Smooth muscle cell (in vitro differentiated cells): ENCODE measurements around the gene PHLPP2. TPM values are rescaled to one million over a fixed set of nuclear protein-coding genes. Genes with fewer than 3 reads are reported as not detected.
"Not testable (repeated sequence)": the region's sequence is repeated elsewhere in the genome, so short reads cannot be mapped to it uniquely, and the experiment has no call there.

Experiments used
- DNase-seq: peaks from one replicate; lab custom pipeline; 2025; ENCODE audit not compliant: unreplicated experiment; lab: John Stamatoyannopoulos, UW
- H2AFZ ChIP-seq: fragments of 200-600 bp; sonication (generic); 2 replicates; pipeline ENCODE4 v1.6.0; 2016; ENCODE audit warnings: antibody characterized with exemption, low read depth, mild to moderate bottlenecking
- H3F3A ChIP-seq: fragments of 200-600 bp; sonication (generic); 2 replicates; pipeline ENCODE4 v1.6.0; 2017; ENCODE audit warnings: antibody characterized with exemption, low read depth
- H3K27ac ChIP-seq: fragments of 200-600 bp; sonication (generic); 2 replicates; pipeline ENCODE4 v1.5.1; 2016; ENCODE audit warnings: low read depth, mild to moderate bottlenecking
- H3K27me3 ChIP-seq: fragments of 200-600 bp; sonication (generic); 2 replicates; pipeline ENCODE4 v1.6.1; 2016; ENCODE audit warnings: low read depth, mild to moderate bottlenecking
- H3K36me3 ChIP-seq: fragments of 200-600 bp; sonication (generic); 2 replicates; pipeline ENCODE4 v1.5.1; 2016; ENCODE audit warnings: low read depth
- H3K4me1 ChIP-seq: fragments of 200-600 bp; sonication (generic); 2 replicates; pipeline ENCODE4 v1.5.1; 2016; ENCODE audit warnings: low read depth
- H3K4me2 ChIP-seq: fragments of 200-600 bp; sonication (generic); 2 replicates; pipeline ENCODE4 v1.6.0; 2016; ENCODE audit warnings: mild to moderate bottlenecking
- H3K4me3 ChIP-seq: fragments of 200-600 bp; sonication (generic); 2 replicates; pipeline ENCODE4 v1.5.1; 2016; ENCODE audit warnings: mild to moderate bottlenecking
- H3K79me2 ChIP-seq: fragments of 200-600 bp; sonication (generic); 2 replicates; pipeline ENCODE4 v1.6.0; 2016; ENCODE audit warnings: low read depth, mild to moderate bottlenecking
- H3K9ac ChIP-seq: fragments of 200-600 bp; sonication (generic); 2 replicates; pipeline ENCODE4 v1.6.0; 2016; ENCODE audit warnings: low read depth
- H3K9me3 ChIP-seq: fragments of 200-600 bp; sonication (generic); replicated peaks from 2 replicates; pipeline ENCODE4 v1.5.1; 2016; ENCODE audit warnings: low read depth
- H4K20me1 ChIP-seq: fragments of 200-600 bp; sonication (generic); 2 replicates; pipeline ENCODE4 v1.6.0; 2016; ENCODE audit warnings: low read depth
- WGBS: methylation state at CpG from one replicate; pipeline ENCODE4 v1.1.7; 2016; ENCODE audit warnings: low lambda C conversion rate; 5-methylcytosine and 5-hydroxymethylcytosine counted together
- polyA plus RNA-seq: library from polyadenylated mRNA; unstranded; fragments of >200 nt; fragmentation: Nextera tagmentation; extraction: Ambion mirVana; gene quantifications from 2 replicates; pipeline ENCODE4 v1.2.1, GENCODE V29; 2016
- total RNA-seq: library from RNA; depleted of rRNA; stranded (reverse); fragments of >200 nt; gene quantifications from 2 replicates; pipeline ENCODE4 v1.2.3, GENCODE V29; 2014
- TF ChIP-seq, protein P1 (sequence below): fragments of 200-600 bp; sonication (generic); IDR thresholded peaks from 2 replicates; pipeline ENCODE4 v1.5.1; 2017; ENCODE audit warnings: borderline replicate concordance, mild to moderate bottlenecking, antibody characterized with exemption; ENCODE audit not compliant: insufficient read depth, poor library complexity, severe bottlenecking

The PHLPP2 gene
- total and polyA plus RNA-seq, 2 experiments from 2014 or later, result 2.3 to 5.3 TPM

DNA sequence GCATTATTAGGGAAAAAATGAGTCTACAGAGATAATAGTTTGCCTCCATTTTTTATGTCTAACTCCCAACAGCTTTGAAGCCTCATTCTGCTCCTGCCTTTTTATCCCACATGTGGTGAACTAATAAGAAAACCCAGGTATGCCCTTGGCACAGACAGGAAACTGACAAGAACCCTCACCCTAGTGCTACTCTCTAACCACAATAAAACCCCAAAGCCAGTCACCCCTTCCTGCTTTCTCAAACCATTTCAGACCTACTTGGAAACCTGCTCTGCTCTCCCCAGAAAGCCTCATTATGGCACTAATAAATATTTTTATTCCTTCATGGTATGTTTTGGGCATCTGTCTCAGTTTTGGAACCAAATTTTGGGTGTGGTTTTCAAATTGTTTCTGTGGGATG is 102.4 kb downstream of the PHLPP2 start:
- Histone ChIP-seq H3K27ac (no peak overlapping the region), H2AFZ (no peak overlapping the region), H3K27me3 (peaks cover 38% of the 10 kb centered on the region), H3K4me1 (no peaks in the 10 kb centered on the region), H3K79me2 (no peaks in the 10 kb centered on the region), H3K9ac (no peak overlapping the region), H4K20me1 (no peaks in the 10 kb centered on the region), H3K4me2 (no peak overlapping the region), H3K4me3 (no peak overlapping the region), H3K9me3 (no peaks in the 10 kb centered on the region), H3K36me3 (no peaks in the 10 kb centered on the region), H3F3A (no peaks in the 10 kb centered on the region)
- no peak for DNase-seq
- TF ChIP-seq, protein P1, sequence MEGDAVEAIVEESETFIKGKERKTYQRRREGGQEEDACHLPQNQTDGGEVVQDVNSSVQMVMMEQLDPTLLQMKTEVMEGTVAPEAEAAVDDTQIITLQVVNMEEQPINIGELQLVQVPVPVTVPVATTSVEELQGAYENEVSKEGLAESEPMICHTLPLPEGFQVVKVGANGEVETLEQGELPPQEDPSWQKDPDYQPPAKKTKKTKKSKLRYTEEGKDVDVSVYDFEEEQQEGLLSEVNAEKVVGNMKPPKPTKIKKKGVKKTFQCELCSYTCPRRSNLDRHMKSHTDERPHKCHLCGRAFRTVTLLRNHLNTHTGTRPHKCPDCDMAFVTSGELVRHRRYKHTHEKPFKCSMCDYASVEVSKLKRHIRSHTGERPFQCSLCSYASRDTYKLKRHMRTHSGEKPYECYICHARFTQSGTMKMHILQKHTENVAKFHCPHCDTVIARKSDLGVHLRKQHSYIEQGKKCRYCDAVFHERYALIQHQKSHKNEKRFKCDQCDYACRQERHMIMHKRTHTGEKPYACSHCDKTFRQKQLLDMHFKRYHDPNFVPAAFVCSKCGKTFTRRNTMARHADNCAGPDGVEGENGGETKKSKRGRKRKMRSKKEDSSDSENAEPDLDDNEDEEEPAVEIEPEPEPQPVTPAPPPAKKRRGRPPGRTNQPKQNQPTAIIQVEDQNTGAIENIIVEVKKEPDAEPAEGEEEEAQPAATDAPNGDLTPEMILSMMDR, result no peak

DNA sequence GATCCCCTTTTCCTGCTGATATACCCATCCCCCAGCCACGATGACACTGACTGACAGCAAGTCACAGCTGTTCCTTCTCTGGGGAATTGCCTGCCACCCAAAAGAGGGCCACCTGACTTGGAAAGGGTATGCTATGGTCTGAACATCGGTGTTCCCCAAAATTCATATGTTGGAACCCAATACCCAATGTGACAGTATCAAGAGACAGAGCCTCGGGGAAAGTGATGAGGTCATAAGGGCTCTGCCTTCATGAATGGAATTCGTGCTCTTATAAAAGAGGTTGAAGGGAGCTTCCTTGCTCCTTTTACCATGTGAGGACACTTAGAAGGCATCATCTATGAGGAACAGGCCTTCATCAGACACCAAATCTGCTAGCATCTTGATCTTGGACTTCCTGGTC is 106.1 kb downstream of the PHLPP2 start:
- Histone ChIP-seq H3K4me2 (no peak overlapping the region), H4K20me1 (no peaks in the 10 kb centered on the region), H3K79me2 (no peaks in the 10 kb centered on the region), H3K9ac (no peak overlapping the region), H3F3A (no peaks in the 10 kb centered on the region), H2AFZ (no peak overlapping the region), H3K4me3 (no peak overlapping the region), H3K36me3 (no peaks in the 10 kb centered on the region), H3K27ac (no peak overlapping the region), H3K9me3 (no peaks in the 10 kb centered on the region), H3K27me3 (peaks cover 7% of the 10 kb centered on the region), H3K4me1 (no peaks in the 10 kb centered on the region)
- 85% methylated on average over 4 of the region's 4 CpGs for WGBS
- TF ChIP-seq, protein P1, result no peak
- DNase-seq, result no peak

DNA sequence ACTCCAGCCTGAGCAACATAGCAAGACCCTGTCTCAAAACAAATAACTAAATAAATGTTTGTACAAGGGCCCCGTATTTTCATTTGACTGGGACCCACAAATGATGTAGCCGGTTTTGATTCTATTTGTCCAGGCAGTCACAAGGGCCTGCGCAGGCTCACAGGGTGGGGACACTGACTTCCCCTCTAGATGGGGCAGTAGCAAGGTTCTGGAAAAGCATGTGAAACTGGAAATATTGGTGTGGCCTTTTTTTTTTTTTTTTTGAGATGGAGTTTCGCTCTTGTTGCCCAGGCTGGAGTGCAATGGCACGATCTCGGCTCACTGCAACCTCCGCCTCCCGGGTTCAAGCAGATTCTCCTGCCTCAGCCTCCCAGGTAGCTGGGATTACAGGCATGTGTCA is 109.5 kb downstream of the PHLPP2 start:
- not testable (repeated sequence) for DNase-seq, H4K20me1 ChIP-seq, H3K4me1 ChIP-seq, H3K27me3 ChIP-seq, H3K4me2 ChIP-seq, H3K4me3 ChIP-seq, H3K36me3 ChIP-seq, H2AFZ ChIP-seq, H3K27ac ChIP-seq, H3K9ac ChIP-seq, H3K9me3 ChIP-seq, H3F3A ChIP-seq, H3K79me2 ChIP-seq
- 84% methylated on average over 7 of the region's 8 CpGs for WGBS

DNA sequence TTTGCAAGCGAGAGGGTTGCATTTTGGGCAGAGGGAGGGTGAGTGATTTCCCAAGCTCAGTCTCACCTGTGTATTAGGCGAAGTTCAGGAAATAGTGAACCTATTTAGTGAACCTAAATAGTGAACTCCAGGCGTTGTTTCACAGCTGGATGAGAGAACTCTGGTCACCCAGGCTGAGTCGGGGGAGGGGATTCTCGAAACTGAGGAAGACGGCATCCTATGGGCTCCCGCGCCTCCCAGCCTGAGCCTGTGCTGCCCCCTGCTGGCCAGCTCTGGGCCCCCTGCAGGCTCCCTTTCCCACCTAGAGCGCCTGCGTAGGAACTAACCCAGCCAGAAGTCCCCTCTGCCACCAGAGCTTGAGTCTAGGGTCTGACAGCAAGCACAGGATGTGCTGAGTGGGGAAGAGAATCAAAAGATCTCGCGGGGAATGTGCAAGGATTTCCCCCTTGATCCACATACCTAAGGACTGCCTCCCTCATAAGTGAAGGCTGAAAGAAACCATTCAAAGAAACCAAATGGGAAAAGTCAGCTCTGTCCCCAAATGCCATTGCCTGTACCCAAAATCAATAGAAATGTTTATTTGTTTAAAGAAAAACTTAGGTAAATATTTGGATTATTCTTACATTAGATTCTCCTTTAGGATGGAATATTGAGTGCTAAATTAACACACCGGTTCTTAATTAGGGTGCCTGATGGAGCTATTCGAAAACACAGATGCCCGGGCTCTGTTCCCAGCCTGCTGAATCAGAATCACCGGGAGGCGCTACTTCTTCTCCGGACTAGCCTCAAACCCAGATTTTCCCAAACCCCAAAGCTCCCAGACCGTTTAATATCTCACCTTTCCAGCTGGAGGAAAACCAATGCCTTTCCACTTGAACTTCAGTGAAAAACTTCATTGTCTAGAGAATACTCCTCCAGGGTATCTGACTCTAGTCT is 113.3 kb downstream of the PHLPP2 start:
- Histone ChIP-seq H3K79me2 (no peaks in the 10 kb centered on the region), H3K4me2 (peak overlapping the region; percentile 79), H3K9me3 (no peaks in the 10 kb centered on the region), H3K27me3 (no peaks in the 10 kb centered on the region), H4K20me1 (no peaks in the 10 kb centered on the region), H3K36me3 (no peaks in the 10 kb centered on the region), H3K4me3 (no peak overlapping the region), H2AFZ (no peak overlapping the region), H3K9ac (no peak overlapping the region), H3K27ac (no peak overlapping the region), H3K4me1 (no peaks in the 10 kb centered on the region), H3F3A (no peaks in the 10 kb centered on the region)
- DNase-seq, result peak; percentile 24
- TF ChIP-seq, protein P1, result peak; percentile 88
- WGBS, result 28% methylated on average over 19 of the region's 19 CpGs
